HepG2 (cell line): ENCODE results near the gene ZNF687. TPM values are rescaled to one million over a fixed set of nuclear protein-coding genes. Genes with fewer than 3 reads are reported as not detected.

Experiments
- BRCA1 ChIP-seq: sonication (generic); formaldehyde crosslinking; IDR thresholded peaks from 2 replicates; pipeline ENCODE4 v1.4.0; 2020; ENCODE audit warnings: missing genetic modification reagents
- ELF1 ChIP-seq: sonication (generic); formaldehyde crosslinking; IDR thresholded peaks from 2 replicates; pipeline ENCODE4 v1.4.0; 2020; ENCODE audit warnings: missing genetic modification reagents
- FOXP1 ChIP-seq, 2 experiments: fragments of 450-650 bp in 1 of 2; IDR thresholded peaks; 2 replicates each; pipeline ENCODE4 v1.6.1; 2017 to 2018; ENCODE audit warnings: antibody characterized with exemption in 1 of 2
- GMEB1 ChIP-seq: sonication (generic); formaldehyde crosslinking; IDR thresholded peaks from 2 replicates; pipeline ENCODE4 v1.5.1; 2020; ENCODE audit warnings: missing genetic modification reagents, mild to moderate bottlenecking, borderline replicate concordance
- HCFC1 ChIP-seq: fragments of 150-350 bp; IDR thresholded peaks from 2 replicates; pipeline ENCODE4 v1.6.1; 2014; ENCODE audit warnings: low read depth, low read length
- ISL2 ChIP-seq: sonication (generic); formaldehyde crosslinking; IDR thresholded peaks from 2 replicates; pipeline ENCODE4 v1.5.0; 2020; ENCODE audit warnings: missing genetic modification reagents
- NCOA1 ChIP-seq: sonication (generic); formaldehyde crosslinking; IDR thresholded peaks from 2 replicates; pipeline ENCODE4 v1.9.0; 2021; ENCODE audit warnings: missing genetic modification reagents
- NFATC3 ChIP-seq: sonication (generic); formaldehyde crosslinking; IDR thresholded peaks from 2 replicates; pipeline ENCODE4 v1.5.1; 2020; ENCODE audit warnings: mild to moderate bottlenecking, missing genetic modification reagents
- PCBP2 ChIP-seq: fragments of 200-400 bp; formaldehyde crosslinking; optimal IDR thresholded peaks from 2 replicates; pipeline ENCODE3; 2018; ENCODE audit warnings: low read length, low read depth; ENCODE audit not compliant: poor library complexity, severe bottlenecking
- PHF21A ChIP-seq: sonication (generic); formaldehyde crosslinking; IDR thresholded peaks from 2 replicates; pipeline ENCODE4 v1.5.0; 2020; ENCODE audit warnings: mild to moderate bottlenecking, missing genetic modification reagents
- POLR2G ChIP-seq: fragments of 200-400 bp; formaldehyde crosslinking; IDR thresholded peaks from 2 replicates; pipeline ENCODE4 v1.6.1; 2018; ENCODE audit warnings: mild to moderate bottlenecking, low read depth, low read length, moderate library complexity
- RBM39 ChIP-seq: fragments of 200-400 bp; formaldehyde crosslinking; IDR thresholded peaks from one replicate; pipeline ENCODE4 v1.6.1; 2018; ENCODE audit warnings: antibody characterized with exemption, mild to moderate bottlenecking, low read depth, low read length; ENCODE audit not compliant: poor library complexity, severe bottlenecking
- YEATS4 ChIP-seq: sonication (generic); formaldehyde crosslinking; IDR thresholded peaks from 2 replicates; pipeline ENCODE4 v1.4.0; 2020; ENCODE audit warnings: missing genetic modification reagents, borderline replicate concordance
- ZBTB39 ChIP-seq: sonication (generic); formaldehyde crosslinking; IDR thresholded peaks from 2 replicates; pipeline ENCODE4 v1.5.0; 2020; ENCODE audit warnings: missing genetic modification reagents
- ZNF10 ChIP-seq: sonication (generic); formaldehyde crosslinking; IDR thresholded peaks from 2 replicates; pipeline ENCODE4 v1.4.0; 2020; ENCODE audit warnings: mild to moderate bottlenecking, low read depth, missing genetic modification reagents, borderline replicate concordance
- ZNF143 ChIP-seq: sonication (generic); formaldehyde crosslinking; IDR thresholded peaks from 2 replicates; pipeline ENCODE4 v1.4.0; 2020; ENCODE audit warnings: missing genetic modification reagents
- ZNF331 ChIP-seq: sonication (generic); formaldehyde crosslinking; IDR thresholded peaks from 2 replicates; pipeline ENCODE4 v1.4.0; 2020; ENCODE audit warnings: missing genetic modification reagents
- ZNF354B ChIP-seq: sonication (generic); formaldehyde crosslinking; IDR thresholded peaks from 2 replicates; pipeline ENCODE4 v1.8.0; 2022; ENCODE audit warnings: mild to moderate bottlenecking, missing genetic modification reagents
- ZNF557 ChIP-seq: sonication (generic); formaldehyde crosslinking; IDR thresholded peaks from 2 replicates; pipeline ENCODE4 v1.4.0; 2020; ENCODE audit warnings: missing genetic modification reagents
- ZNF574 ChIP-seq: sonication (generic); formaldehyde crosslinking; IDR thresholded peaks from 2 replicates; pipeline ENCODE4 v1.4.0; 2020; ENCODE audit warnings: missing genetic modification reagents
- ZNF614 ChIP-seq: IDR thresholded peaks from 2 replicates; pipeline ENCODE4 v1.6.1; 2018; ENCODE audit warnings: missing biosample characterization, missing genetic modification reagents, inconsistent platforms, borderline replicate concordance
- ZNF761 ChIP-seq: sonication (generic); formaldehyde crosslinking; conservative IDR thresholded peaks from 2 replicates; pipeline ENCODE4 v1.4.0; 2020; ENCODE audit warnings: mild to moderate bottlenecking, missing genetic modification reagents
- ZNF777 ChIP-seq: sonication (generic); formaldehyde crosslinking; IDR thresholded peaks from 2 replicates; pipeline ENCODE4 v1.4.0; 2020; ENCODE audit warnings: missing genetic modification reagents
- polyA plus RNA-seq, 8 experiments: library from polyadenylated mRNA; depleted of rRNA in 3 of 8; stranded (reverse) in 7 of 8; unstranded in 1 of 8; fragments of >200 nt; fragmentation: Illumina TruSeq in 4 of 8; extraction: Trizol in 4 of 8; gene quantifications; 2 replicates each; pipeline versions ENCODE4 v1.2.1 to v1.2.3, GENCODE V29; 2011 to 2016; ENCODE audit warnings: low read depth in 4 of 8, missing spikeins in 1 of 8, mixed read lengths in 1 of 8; ENCODE audit not compliant: insufficient read depth in 1 of 8
- total RNA-seq, 5 experiments: library from RNA; depleted of rRNA; stranded (reverse); fragments of >200 nt; fragmentation: Illumina TruSeq; extraction: Trizol; gene quantifications; 2 replicates each; pipeline ENCODE4 v1.2.3, GENCODE V29; 2016; ENCODE audit warnings: low read depth in 1 of 5

ZNF687 gene
- total and polyA plus RNA-seq, 2 of the 13 experiments (the other 11 are each of a cell fraction or from before 2014, with no cell fraction given) = 14.1 to 16.5 TPM

- TF ChIP-seq POLR2G = peak; percentile 73
- no peak for TF ChIP-seq HCFC1
- TF ChIP-seq PCBP2 = no peak
- 0 out of 2 replicates have a peak, but pooled peaks have one; percentile 7 for TF ChIP-seq BRCA1
- TF ChIP-seq ZNF354B (CRISPR knock-in tag) = peak; percentile 82; the same call in 1 of the 2 replicates
- TF ChIP-seq RBM39 = peak; percentile 91
- peak; percentile 94 for TF ChIP-seq ELF1 (CRISPR knock-in tag)
- no peak for TF ChIP-seq ZNF761 (CRISPR knock-in tag)
- TF ChIP-seq PHF21A (CRISPR knock-in tag) = peak; percentile 84
- TF ChIP-seq ZNF574 = peak; percentile 59
- TF ChIP-seq ZBTB39 = 0 out of 2 replicates have a peak, but pooled peaks have one; percentile 54
- no peak for TF ChIP-seq YEATS4 (CRISPR knock-in tag)
- TF ChIP-seq NFATC3 (CRISPR knock-in tag) = no peak
- TF ChIP-seq ZNF777 (CRISPR knock-in tag) = 0 out of 2 replicates have a peak, but pooled peaks have one; percentile 1
- TF ChIP-seq ZNF10 = no peak
- TF ChIP-seq ZNF331 (CRISPR knock-in tag) = peak; percentile 15; the same call in 1 of the 2 replicates
- peak; percentile 33; the same call in 1 of the 2 replicates for TF ChIP-seq ZNF143
- TF ChIP-seq ZNF557 (CRISPR knock-in tag) = no peak
- TF ChIP-seq NCOA1 (CRISPR knock-in tag) = peak; percentile 13; the same call in 1 of the 2 replicates
- TF ChIP-seq GMEB1 (CRISPR knock-in tag) = peak; percentile 53; the same call in 1 of the 2 replicates
- 0 out of 2 replicates have a peak, but pooled peaks have one; percentile 18 for TF ChIP-seq FOXP1 (IDR thresholded peaks at IDR 0.05)
- no peak for TF ChIP-seq FOXP1 (CRISPR knock-in tag; IDR thresholded peaks at IDR 0.05)
- 0 out of 2 replicates have a peak, but pooled peaks have one; percentile 3 for TF ChIP-seq ZNF614 (CRISPR knock-in tag)
- peak; percentile 60; the same call in 1 of the 2 replicates for TF ChIP-seq ISL2 (CRISPR knock-in tag)
Measured at GRCh38 chr1:151281969-151282882, at the start of gene ZNF687 (continued).
